Epithelial cell of esophagus (primary cell): ENCODE results near the gene CARD10.

ENCODE experiments used
- DNase-seq: peaks from one replicate; pipeline ENCODE4 v3.0.0; 2010; ENCODE audit warnings: low read depth
- H3K4me3 ChIP-seq: 2 replicates; pipeline ENCODE4 v1.5.1; 2011; ENCODE audit warnings: mild to moderate bottlenecking, low read length, control low read depth
- CTCF ChIP-seq: IDR thresholded peaks from 2 replicates; pipeline ENCODE4 v1.5.1; 2011; ENCODE audit warnings: low read depth, mild to moderate bottlenecking, low read length, control low read depth, inconsistent platforms; ENCODE audit not compliant: insufficient read depth; ENCODE audit errors: missing control alignments

CARD10 gene

GRCh38 chr22:37516456-37516855 lies 2.8 kb downstream of the CARD10 start:
- DNase-seq: no peak
- H3K4me3 ChIP-seq: no peak overlapping the region
- no peak for TF ChIP-seq CTCF

- no peak for TF ChIP-seq CTCF
- no peak for DNase-seq
- H3K4me3 ChIP-seq: no peak overlapping the region
These were observed 3.3 kb downstream of the CARD10 start for GRCh38 chr22:37515901-37516300.

- H3K4me3 ChIP-seq: no peak overlapping the region
These were observed 4.6 kb downstream of the CARD10 start for GRCh38 chr22:37514526-37515051.

GRCh38 chr22:37511395-37512104 lies 7.7 kb downstream of the CARD10 start:
- no peak for TF ChIP-seq CTCF
- DNase-seq: no peak
- no peak overlapping the region for H3K4me3 ChIP-seq

More at GRCh38 chr22:37514526-37515051, 4.6 kb downstream of the CARD10 start:
- no peak for DNase-seq
- no peak for TF ChIP-seq CTCF

GRCh38 chr22:37510091-37510490 lies 9.1 kb downstream of the CARD10 start:
- no peak overlapping the region for H3K4me3 ChIP-seq
- no peak for TF ChIP-seq CTCF
- DNase-seq: no peak

- DNase-seq: no peak
- TF ChIP-seq CTCF: no peak
- H3K4me3 ChIP-seq: no peak overlapping the region
These were observed 10.0 kb downstream of the CARD10 start for GRCh38 chr22:37509059-37509860.
